Parathyroid adenoma (tissue), 2 donors: Measurements from ENCODE around the gene PSMD10.
A peak's percentile ranks its signal among the peaks of the same experiment; 100 is the strongest.

Experiments
- H2AFZ ChIP-seq: fragments of 300-600 bp; sonication (generic); one replicate; pipeline ENCODE4 v1.7.0; 2017; ENCODE audit warnings: antibody characterized with exemption, mild to moderate bottlenecking
- H3K27ac ChIP-seq: fragments of 300-600 bp; sonication (generic); one replicate; pipeline ENCODE4 v1.7.0; 2017
- H3K27me3 ChIP-seq: fragments of 300-600 bp; sonication (generic); one replicate; pipeline ENCODE4 v1.7.0; 2017; ENCODE audit warnings: low read length; ENCODE audit not compliant: control insufficient read depth, insufficient read depth
- H3K36me3 ChIP-seq: fragments of 300-600 bp; sonication (generic); one replicate; pipeline ENCODE4 v1.7.0; 2017; ENCODE audit warnings: low read length; ENCODE audit not compliant: control insufficient read depth, insufficient read depth
- H3K4me1 ChIP-seq: fragments of 300-600 bp; sonication (generic); one replicate; pipeline ENCODE4 v1.7.0; 2017; ENCODE audit warnings: control low read depth
- H3K4me2 ChIP-seq: fragments of 300-600 bp; sonication (generic); one replicate; pipeline ENCODE4 v1.7.0; 2017; ENCODE audit warnings: low read length
- H3K4me3 ChIP-seq: fragments of 300-600 bp; sonication (generic); one replicate; pipeline ENCODE4 v1.7.0; 2017; ENCODE audit warnings: low read depth, low read length
- H3K79me2 ChIP-seq: fragments of 300-600 bp; sonication (generic); one replicate; pipeline ENCODE4 v1.7.0; 2017; ENCODE audit warnings: control low read depth
- H3K9ac ChIP-seq: fragments of 300-600 bp; sonication (generic); one replicate; pipeline ENCODE4 v1.7.0; 2017; ENCODE audit warnings: mild to moderate bottlenecking
- H3K9me3 ChIP-seq: fragments of 300-600 bp; sonication (generic); one replicate; pipeline ENCODE4 v1.7.0; 2017; ENCODE audit warnings: low read length; ENCODE audit not compliant: control insufficient read depth
- CTCF ChIP-seq: fragments of 300-600 bp; sonication (generic); IDR thresholded peaks from one replicate; pipeline ENCODE4 v1.7.0; 2017; ENCODE audit warnings: antibody characterized with exemption, mild to moderate bottlenecking
- donor health status: primary hyperparathyroidism.

PSMD10 gene

DNA sequence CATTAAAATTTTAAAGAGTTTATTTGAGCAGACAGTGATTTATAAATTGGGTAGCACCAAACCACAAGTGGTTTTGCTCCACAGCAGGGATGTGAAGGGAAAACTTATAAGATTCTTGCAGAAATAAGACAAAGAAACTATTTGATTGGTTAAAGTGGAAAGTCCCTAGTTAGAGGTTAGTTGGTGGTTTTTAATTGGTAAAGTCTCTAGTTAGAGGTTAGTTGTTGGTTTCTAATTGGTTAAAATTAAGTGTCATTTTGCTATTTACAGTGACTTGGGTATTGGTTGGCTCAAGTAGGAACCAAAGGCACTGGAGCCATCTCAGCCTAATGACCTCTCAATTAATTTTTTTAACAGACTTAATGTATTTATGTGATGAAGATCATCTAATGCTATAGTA is 23.2 kb upstream of the PSMD10 start:
- TF ChIP-seq CTCF: no peak

DNA sequence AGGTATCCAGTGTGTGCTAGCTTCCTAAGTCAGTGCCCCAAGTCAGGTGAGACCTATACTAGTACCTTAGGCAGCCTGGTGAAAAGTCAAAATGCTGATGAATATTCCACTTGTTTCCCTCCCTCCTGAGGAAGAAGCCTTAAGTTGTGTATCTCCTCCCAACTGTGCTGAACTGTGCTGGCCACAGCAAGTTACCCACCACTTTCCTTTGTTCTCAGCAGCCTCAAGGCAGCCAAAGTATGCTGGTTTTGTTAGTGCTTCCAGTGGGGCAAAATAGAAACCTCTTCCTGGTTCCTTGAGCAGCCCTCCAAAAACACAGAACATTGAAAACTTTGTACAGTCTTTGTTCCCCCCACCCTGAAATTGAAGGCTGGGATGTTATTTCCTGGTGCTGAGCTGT is 14.1 kb upstream of the PSMD10 start:
- H3K79me2 ChIP-seq: no peaks in the 10 kb centered on the region
- H2AFZ ChIP-seq: no peak overlapping the region
- no peak overlapping the region for H3K27ac ChIP-seq
- H3K9ac ChIP-seq: no peak overlapping the region
- H3K9me3 ChIP-seq: no peaks in the 10 kb centered on the region
- no peaks in the 10 kb centered on the region for H3K36me3 ChIP-seq
- TF ChIP-seq CTCF: no peak
- no peaks in the 10 kb centered on the region for H3K4me1 ChIP-seq
- H3K4me2 ChIP-seq: no peak overlapping the region
- H3K27me3 ChIP-seq: no peaks in the 10 kb centered on the region
- no peak overlapping the region for H3K4me3 ChIP-seq

More for the DNA sequence above, 23.2 kb upstream of the PSMD10 start:
- Histone ChIP-seq H3K27me3 (no peaks in the 10 kb centered on the region), H3K36me3 (no peaks in the 10 kb centered on the region), H3K27ac (no peak overlapping the region), H3K79me2 (no peaks in the 10 kb centered on the region), H3K4me1 (no peaks in the 10 kb centered on the region), H3K9ac (no peak overlapping the region), H3K4me3 (no peak overlapping the region), H3K4me2 (no peak overlapping the region), H2AFZ (no peak overlapping the region), H3K9me3 (no peaks in the 10 kb centered on the region)

GRCh38 chrX:108097380-108097779 is 6.0 kb upstream of the PSMD10 start:
- H3K9me3 ChIP-seq: no peaks in the 10 kb centered on the region
- H3K4me1 ChIP-seq: no peaks in the 10 kb centered on the region
- H2AFZ ChIP-seq: no peak overlapping the region
- no peak overlapping the region for H3K9ac ChIP-seq
- H3K79me2 ChIP-seq: no peaks in the 10 kb centered on the region
- H3K27ac ChIP-seq: no peak overlapping the region
- H3K36me3 ChIP-seq: no peaks in the 10 kb centered on the region
- H3K4me3 ChIP-seq: no peak overlapping the region
- H3K4me2 ChIP-seq: no peak overlapping the region
- TF ChIP-seq CTCF: no peak
- H3K27me3 ChIP-seq: no peaks in the 10 kb centered on the region

DNA sequence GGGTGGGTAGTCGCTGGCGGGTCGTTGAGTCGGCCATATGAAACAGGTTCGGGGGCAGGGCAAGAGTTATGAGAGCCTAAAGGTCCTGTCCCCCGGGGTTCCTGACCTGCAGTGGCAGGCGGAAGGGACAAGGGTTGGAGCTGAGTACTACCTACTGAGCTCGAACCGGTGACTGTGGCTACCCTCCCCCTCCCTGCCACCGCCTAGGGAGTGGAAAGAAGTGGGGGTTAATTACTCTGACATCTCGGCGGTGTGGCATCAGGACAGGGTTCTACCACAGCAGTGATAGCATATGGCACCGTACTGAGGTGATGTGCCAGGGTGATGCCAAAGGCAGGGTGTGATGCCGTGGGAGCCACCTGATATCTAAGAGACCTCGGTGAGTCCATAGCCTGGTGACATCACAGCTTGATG is 543 bp upstream of the PSMD10 start:
- Histone ChIP-seq H3K27me3 (no peaks in the 10 kb centered on the region), H3K36me3 (no peaks in the 10 kb centered on the region), H3K9ac (no peak overlapping the region), H3K4me3 (peak overlapping the region; percentile 81), H3K27ac (peak overlapping the region; percentile 66), H2AFZ (peak overlapping the region; percentile 79), H3K79me2 (no peaks in the 10 kb centered on the region), H3K9me3 (no peaks in the 10 kb centered on the region), H3K4me1 (no peaks in the 10 kb centered on the region), H3K4me2 (peak overlapping the region; percentile 62)
- no peak for TF ChIP-seq CTCF

DNA sequence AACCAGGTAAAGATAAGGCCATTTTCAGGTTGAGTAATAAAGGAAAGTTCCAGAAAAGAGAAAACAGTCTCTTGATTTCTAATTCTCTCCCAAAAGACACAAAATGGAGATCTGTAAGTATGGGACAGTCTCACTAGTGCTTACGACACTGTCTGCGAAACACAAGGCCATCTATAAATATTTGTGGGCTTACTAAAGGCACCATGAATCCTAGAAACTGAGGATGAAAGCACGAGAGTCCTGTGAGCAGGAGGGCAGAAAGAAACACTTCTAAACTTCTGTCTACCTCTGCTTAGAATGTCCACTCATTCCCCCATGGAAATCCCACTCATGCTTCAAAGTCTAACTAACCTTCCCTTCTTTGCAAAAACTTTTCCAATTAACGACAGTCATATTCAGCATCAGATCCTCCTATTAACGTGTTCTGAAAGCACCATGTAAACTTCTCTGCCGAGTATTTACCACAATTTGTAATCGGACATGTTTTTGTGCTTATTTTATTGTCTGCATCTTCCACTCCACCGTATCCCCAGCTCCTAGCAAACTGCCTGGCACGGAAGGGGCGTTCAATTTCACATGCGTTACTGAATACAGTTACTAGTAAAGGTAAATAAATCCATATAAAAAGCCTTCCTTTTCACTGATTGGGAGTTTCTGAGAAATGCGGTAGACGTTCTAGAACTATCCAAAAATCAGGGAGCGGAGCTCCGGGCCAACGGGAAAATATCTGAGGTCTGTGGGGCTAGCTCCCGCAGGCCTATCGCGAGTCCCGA is 665 bp downstream of the PSMD10 start:
- Histone ChIP-seq H3K4me1 (no peaks in the 10 kb centered on the region), H3K27ac (peak overlapping the region; percentile 66), H2AFZ (peak overlapping the region; percentile 79), H3K9me3 (no peaks in the 10 kb centered on the region), H3K79me2 (no peaks in the 10 kb centered on the region), H3K4me2 (peak overlapping the region; percentile 50), H3K4me3 (peak overlapping the region; percentile 81), H3K36me3 (no peaks in the 10 kb centered on the region), H3K9ac (peak overlapping the region; percentile 15), H3K27me3 (no peaks in the 10 kb centered on the region)
- no peak for TF ChIP-seq CTCF
